Measurements from ENCODE around the gene HTR2B. TPM values are rescaled to one million over a fixed set of nuclear protein-coding genes. Genes with fewer than 3 reads are reported as not detected.

HTR2B gene
- total and polyA plus RNA-seq, 2 of the 13 experiments (the other 11 are each of a cell fraction or from before 2014, with no cell fraction given): 0.08 TPM; not detected in 1

GRCh38 chr2:231167745-231168459 is 43.1 kb upstream of the HTR2B start:
- Histone ChIP-seq H3K27ac (ENCODE audit: extremely low read length, insufficient read depth, low read length) (no peak overlapping the region), H3K4me1 (ENCODE audit: insufficient read depth, low read length) (no peaks in the 10 kb centered on the region), H2AFZ (ENCODE audit: low read length) (no peak overlapping the region), H3K4me2 (ENCODE audit: low read depth, low read length) (no peak overlapping the region), H3K79me2 (ENCODE audit: insufficient read depth, low read length) (no peaks in the 10 kb centered on the region), H3K9ac (ENCODE audit: insufficient read depth, low read depth, low read length) (no peak overlapping the region), H3K9me3 (ENCODE audit: low read length) (no peaks in the 10 kb centered on the region), H3K27me3 (ENCODE audit: control insufficient read depth in 1 of 2, insufficient read depth in 2 of 2, low read length in 2 of 2) (no peaks in the 10 kb centered on the region), H4K20me1 (ENCODE audit: insufficient read depth, low read length) (no peaks in the 10 kb centered on the region), H3K4me3 (replicated peaks in 1 of 3; ENCODE audit: insufficient read depth in 1 of 3, low read depth in 2 of 3, low read length in 3 of 3) (no peak overlapping the region), H3K36me3 (replicated peaks in 1 of 2; ENCODE audit: control insufficient read depth in 1 of 2, insufficient read depth in 2 of 2, low read length in 2 of 2) (peaks cover 21 to 96% of the 10 kb centered on the region in 2 experiments)
- no peak for TF ChIP-seq POGK (CRISPR knock-in tag; conservative IDR thresholded peaks at IDR 0.05)
- no peak for TF ChIP-seq ZFP82 (CRISPR knock-in tag; IDR thresholded peaks at IDR 0.05; ENCODE audit: borderline replicate concordance)
- intact Hi-C loops (cut with micrococcal nuclease; ENCODE audit: unreplicated experiment) (no loop called here), in situ Hi-C loops (cut with HindIII; ENCODE audit: extremely low pct_ligation_motif_present, low pct_unique_long_range_greater_than_20kb) (no loop called here)
- WGBS (ENCODE audit: low lambda C conversion rate): 98% methylated on average over 6 of the region's 6 CpGs
- no peak for DNase-seq (ENCODE audit: low spot score)
- POLR2A ChIA-PET: no interaction called here
- CTCF ChIA-PET (ENCODE audit: low intra/inter-chr PET ratio, low total read pairs): no interaction called here
- FAIRE-seq: no peak
- no peak for ATAC-seq
- TSS peak; percentile 6 for BruUV-seq (replicated peaks)

GRCh38 chr2:231163414-231164095 is 38.7 kb upstream of the HTR2B start:
- in situ Hi-C loops (cut with HindIII; ENCODE audit: extremely low pct_ligation_motif_present, low pct_unique_long_range_greater_than_20kb) (no loop called here), intact Hi-C loops (cut with micrococcal nuclease; ENCODE audit: unreplicated experiment) (no loop called here)
- ChIA-PET POLR2A (no interaction called here), CTCF (ENCODE audit: low intra/inter-chr PET ratio, low total read pairs) (no interaction called here)
- Histone ChIP-seq H3K9ac (ENCODE audit: insufficient read depth, low read depth, low read length) (no peak overlapping the region), H3K4me2 (ENCODE audit: low read depth, low read length) (no peak overlapping the region), H3K9me3 (ENCODE audit: low read length) (no peaks in the 10 kb centered on the region), H3K27ac (ENCODE audit: extremely low read length, insufficient read depth, low read length) (no peak overlapping the region), H4K20me1 (ENCODE audit: insufficient read depth, low read length) (no peaks in the 10 kb centered on the region), H2AFZ (ENCODE audit: low read length) (no peak overlapping the region), H3K27me3 (ENCODE audit: control insufficient read depth in 1 of 2, insufficient read depth in 2 of 2, low read length in 2 of 2) (no peaks in the 10 kb centered on the region), H3K79me2 (ENCODE audit: insufficient read depth, low read length) (no peaks in the 10 kb centered on the region), H3K36me3 (replicated peaks in 1 of 2; ENCODE audit: control insufficient read depth in 1 of 2, insufficient read depth in 2 of 2, low read length in 2 of 2) (peaks cover 15 to 84% of the 10 kb centered on the region in 2 experiments), H3K4me3 (replicated peaks in 1 of 3; ENCODE audit: insufficient read depth in 1 of 3, low read depth in 2 of 3, low read length in 3 of 3) (no peak overlapping the region), H3K4me1 (ENCODE audit: insufficient read depth, low read length) (no peaks in the 10 kb centered on the region)
- WGBS (ENCODE audit: low lambda C conversion rate): 96% methylated on average over 4 of the region's 4 CpGs
- no TSS peak for BruUV-seq (replicated peaks)
- no peak for DNase-seq (ENCODE audit: low spot score)
- FAIRE-seq: no peak
- ATAC-seq: no peak
- TF ChIP-seq ZC3H4 (CRISPR knock-in tag; IDR thresholded peaks at IDR 0.05; ENCODE audit: borderline replicate concordance) (no peak), SKIL (CRISPR knock-in tag; IDR thresholded peaks at IDR 0.05; ENCODE audit: borderline replicate concordance) (no peak), ZHX1 (CRISPR knock-in tag; IDR thresholded peaks at IDR 0.05; ENCODE audit: low read depth) (no peak), CBX1 (IDR thresholded peaks at IDR 0.05; ENCODE audit: low read depth) (no peak)

All from HepG2 (cell line).